Breast epithelium (tissue), 3 donors: ENCODE measurements around the gene SPCS1.

Experiments
- POLR2A ChIP-seq: fragments of 450-650 bp; IDR thresholded peaks from one replicate; pipeline ENCODE4 v1.6.1; 2016; ENCODE audit warnings: antibody characterized with exemption, mild to moderate bottlenecking, moderate library complexity
- TF ChIP-seq, protein P1 (sequence below), 3 donors: fragments of 450-650 bp; IDR thresholded peaks; one replicate each; pipeline ENCODE4 v1.5.1; 2016 to 2017; ENCODE audit warnings: antibody characterized with exemption in 3 of 3, mild to moderate bottlenecking in 3 of 3, moderate library complexity in 3 of 3

DNA sequence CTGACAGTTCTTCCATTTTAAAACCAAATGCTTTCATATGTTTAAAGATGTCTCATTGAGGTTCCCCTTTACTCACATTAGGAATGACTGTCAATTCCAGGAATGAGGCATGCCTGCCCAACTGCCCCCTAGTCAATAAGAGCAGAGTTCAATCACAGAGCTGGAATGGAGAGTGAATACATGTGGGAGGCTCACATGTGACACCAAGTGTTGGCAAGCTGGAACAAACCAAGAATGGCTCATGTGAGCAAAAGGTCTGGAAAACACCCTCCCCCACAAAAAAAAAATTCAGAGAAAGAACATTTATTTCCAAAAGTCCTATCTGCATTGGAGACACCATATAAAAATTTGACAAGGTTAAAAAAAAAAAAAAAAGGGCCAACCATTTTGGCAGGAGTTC is 23.9 kb upstream of the SPCS1 start:
- TF ChIP-seq, protein P1, sequence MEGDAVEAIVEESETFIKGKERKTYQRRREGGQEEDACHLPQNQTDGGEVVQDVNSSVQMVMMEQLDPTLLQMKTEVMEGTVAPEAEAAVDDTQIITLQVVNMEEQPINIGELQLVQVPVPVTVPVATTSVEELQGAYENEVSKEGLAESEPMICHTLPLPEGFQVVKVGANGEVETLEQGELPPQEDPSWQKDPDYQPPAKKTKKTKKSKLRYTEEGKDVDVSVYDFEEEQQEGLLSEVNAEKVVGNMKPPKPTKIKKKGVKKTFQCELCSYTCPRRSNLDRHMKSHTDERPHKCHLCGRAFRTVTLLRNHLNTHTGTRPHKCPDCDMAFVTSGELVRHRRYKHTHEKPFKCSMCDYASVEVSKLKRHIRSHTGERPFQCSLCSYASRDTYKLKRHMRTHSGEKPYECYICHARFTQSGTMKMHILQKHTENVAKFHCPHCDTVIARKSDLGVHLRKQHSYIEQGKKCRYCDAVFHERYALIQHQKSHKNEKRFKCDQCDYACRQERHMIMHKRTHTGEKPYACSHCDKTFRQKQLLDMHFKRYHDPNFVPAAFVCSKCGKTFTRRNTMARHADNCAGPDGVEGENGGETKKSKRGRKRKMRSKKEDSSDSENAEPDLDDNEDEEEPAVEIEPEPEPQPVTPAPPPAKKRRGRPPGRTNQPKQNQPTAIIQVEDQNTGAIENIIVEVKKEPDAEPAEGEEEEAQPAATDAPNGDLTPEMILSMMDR (IDR thresholded peaks at IDR 0.05): no peak
- TF ChIP-seq POLR2A: no peak
